SK-N-SH (cell line): ENCODE results near the gene DCDC1. TPM values are rescaled to one million over a fixed set of nuclear protein-coding genes. Genes with fewer than 3 reads are reported as not detected.
A peak's percentile ranks its signal among the peaks of the same experiment; 100 is the strongest.

Experiments used
- CTCF ChIA-PET: fragments of 300-600, 350-600 bp; formaldehyde crosslinking; extraction: SDS; loops from one replicate; lab custom pipeline; 2021; lab: Yijun Ruan, JAX
- POLR2A ChIA-PET: fragments of 350-600 bp; sonication (Branson Sonifier 250); formaldehyde crosslinking; extraction: SDS; loops from one replicate; lab custom pipeline; 2020; ENCODE audit warnings: antibody characterized with exemption, inconsistent platforms; lab: Yijun Ruan, JAX
- DNase-seq: peaks from one replicate; pipeline ENCODE4 v3.0.0; 2012
- H2AFZ ChIP-seq: fragments of 200-600 bp; sonication (generic); 2 replicates; pipeline ENCODE4 v1.8.1; 2016; ENCODE audit warnings: antibody characterized with exemption, mild to moderate bottlenecking, low read depth
- H3F3A ChIP-seq: fragments of 200-600 bp; sonication (generic); replicated peaks from 2 replicates; pipeline ENCODE3; 2016; ENCODE audit warnings: antibody characterized with exemption, mild to moderate bottlenecking; ENCODE audit not compliant: insufficient read depth
- H3K27ac ChIP-seq, 2 experiments: fragments of 200-500 bp in 1 of 2; fragments of 200-600 bp in 1 of 2; sonication (Bioruptor generic) in 1 of 2; sonication (generic), shearing (Covaris generic) in 1 of 2; 2 replicates each; pipeline versions ENCODE4 v1.5.1 to v1.6.1; 2014 to 2016; ENCODE audit warnings: low read depth in 2 of 2, inconsistent platforms in 1 of 2, low read length in 1 of 2, mild to moderate bottlenecking in 1 of 2, mixed read lengths in 1 of 2
- H3K27me3 ChIP-seq: fragments of 200-600 bp; sonication (generic), shearing (Covaris generic); 2 replicates; pipeline ENCODE4 v1.6.1; 2016; ENCODE audit warnings: mixed run types; ENCODE audit not compliant: insufficient read depth
- H3K36me3 ChIP-seq, 2 experiments: fragments of 200-500 bp in 1 of 2; fragments of 200-600 bp in 1 of 2; sonication (Bioruptor generic) in 1 of 2; sonication (generic) in 1 of 2; replicated peaks in 1 of 2; 2 replicates each; pipeline versions ENCODE3 to v1.5.1; 2014 to 2016; ENCODE audit warnings: low read length in 1 of 2, mild to moderate bottlenecking in 1 of 2; ENCODE audit not compliant: insufficient read depth in 2 of 2, control insufficient read depth in 1 of 2
- H3K4me1 ChIP-seq, 2 experiments: fragments of 200-500 bp in 1 of 2; fragments of 200-600 bp in 1 of 2; sonication (Bioruptor generic) in 1 of 2; sonication (generic), shearing (Covaris generic) in 1 of 2; 2 replicates each; pipeline versions ENCODE4 v1.5.1 to v1.6.1; 2014 to 2016; ENCODE audit warnings: low read depth in 1 of 2, low read length in 1 of 2, mixed run types in 1 of 2; ENCODE audit not compliant: insufficient read depth in 2 of 2, control insufficient read depth in 1 of 2
- H3K4me2 ChIP-seq: fragments of 200-600 bp; sonication (generic), shearing (Covaris generic); 2 replicates; pipeline ENCODE4 v1.6.1; 2017; ENCODE audit warnings: mixed run types
- H3K4me3 ChIP-seq, 2 experiments: fragments of 200-500 bp in 1 of 2; fragments of 200-600 bp in 1 of 2; sonication (Bioruptor generic) in 1 of 2; sonication (generic), shearing (Covaris generic) in 1 of 2; 2 replicates each; pipeline versions ENCODE4 v1.5.1 to v1.8.1; 2014 to 2016; ENCODE audit warnings: low read depth in 2 of 2, inconsistent platforms in 1 of 2, low read length in 1 of 2, mild to moderate bottlenecking in 1 of 2, mixed read lengths in 1 of 2, moderate library complexity in 1 of 2
- H3K79me2 ChIP-seq: fragments of 200-600 bp; sonication (generic); 2 replicates; pipeline ENCODE4 v1.8.1; 2017; ENCODE audit warnings: mild to moderate bottlenecking; ENCODE audit not compliant: insufficient read depth
- H3K9ac ChIP-seq: fragments of 200-600 bp; sonication (generic); 2 replicates; pipeline ENCODE4 v1.6.1; 2017; ENCODE audit warnings: mixed run types
- H3K9me2 ChIP-seq: fragments of 200-600 bp; sonication (generic); 2 replicates; pipeline ENCODE4 v1.6.1; 2017; ENCODE audit warnings: mixed run types
- H3K9me3 ChIP-seq: fragments of 200-600 bp; sonication (generic); 2 replicates; pipeline ENCODE4 v1.6.1; 2017; ENCODE audit warnings: mixed run types, mild to moderate bottlenecking, moderate library complexity
- H4K20me1 ChIP-seq: fragments of 200-600 bp; sonication (generic); 2 replicates; pipeline ENCODE4 v1.6.1; 2017; ENCODE audit warnings: mild to moderate bottlenecking, mixed run types; ENCODE audit not compliant: insufficient read depth
- CHD2 ChIP-seq: fragments of 150-350 bp; IDR thresholded peaks from 2 replicates; pipeline ENCODE4 v1.6.1; 2018; ENCODE audit warnings: low read length; ENCODE audit not compliant: partially characterized antibody
- CTCF ChIP-seq: fragments of 200-600 bp; sonication (generic); IDR thresholded peaks from 2 replicates; pipeline ENCODE4 v1.6.1; 2017; ENCODE audit warnings: antibody characterized with exemption, mild to moderate bottlenecking, moderate library complexity
- ELF1 ChIP-seq: IDR thresholded peaks from 2 replicates; pipeline ENCODE4 v1.4.0; 2012
- EZH2phosphoT487 ChIP-seq: fragments of 200-600 bp; sonication (generic); IDR thresholded peaks from 2 replicates; pipeline ENCODE4 v1.6.1; 2017; ENCODE audit warnings: low read depth, mixed run types, mild to moderate bottlenecking, antibody characterized with exemption, moderate library complexity, borderline replicate concordance
- FOXM1 ChIP-seq: IDR thresholded peaks from 2 replicates; pipeline ENCODE4 v1.4.0; 2012; ENCODE audit warnings: low read depth, mild to moderate bottlenecking
- GATA2 ChIP-seq: sonication (generic); formaldehyde crosslinking; IDR thresholded peaks from 2 replicates; pipeline ENCODE4 v1.5.0; 2020; ENCODE audit warnings: mild to moderate bottlenecking, missing genetic modification reagents
- JUND ChIP-seq: IDR thresholded peaks from 2 replicates; pipeline ENCODE4 v1.4.0; 2012
- MEF2A ChIP-seq: IDR thresholded peaks from 2 replicates; pipeline ENCODE4 v1.4.0; 2012; ENCODE audit warnings: low read depth, borderline replicate concordance
- MXI1 ChIP-seq: IDR thresholded peaks from 2 replicates; pipeline ENCODE4 v1.6.1; 2012; ENCODE audit warnings: mild to moderate bottlenecking, low read depth, low read length, improper control_type of control experiment
- NFIC ChIP-seq: IDR thresholded peaks from 2 replicates; pipeline ENCODE4 v1.4.0; 2012; ENCODE audit warnings: borderline replicate concordance
- PBX3 ChIP-seq: IDR thresholded peaks from 2 replicates; pipeline ENCODE4; 2012
- RAD21 ChIP-seq: IDR thresholded peaks from 2 replicates; pipeline ENCODE4 v1.6.1; 2012; ENCODE audit warnings: mild to moderate bottlenecking, low read length
- SMC3 ChIP-seq: IDR thresholded peaks from 2 replicates; pipeline ENCODE4 v1.6.1; 2012; ENCODE audit warnings: low read depth, low read length, improper control_type of control experiment
- TAF1 ChIP-seq: IDR thresholded peaks from 2 replicates; pipeline ENCODE4 v1.6.1; 2012; ENCODE audit warnings: low read depth, mild to moderate bottlenecking, low read length, moderate library complexity, borderline replicate concordance
- TCF12 ChIP-seq: IDR thresholded peaks from 2 replicates; pipeline ENCODE4 v1.4.0; 2012
- WGBS: methylation state at CpG from one replicate; pipeline ENCODE4 v1.1.6; 2017; ENCODE audit warnings: low lambda C conversion rate; 5-methylcytosine and 5-hydroxymethylcytosine counted together
- polyA plus RNA-seq, 3 experiments: library from polyadenylated mRNA; depleted of rRNA; stranded (reverse); fragments of >200 nt; gene quantifications; 2 replicates each; pipeline ENCODE4 v1.2.3, GENCODE V29; 2012
- TF ChIP-seq, protein P1 (sequence below): fragments of 150-350 bp; IDR thresholded peaks from 2 replicates; pipeline ENCODE4 v1.6.1; 2016; ENCODE audit warnings: mild to moderate bottlenecking, low read depth, low read length

DCDC1 gene
- polyA plus RNA-seq, 1 of the 3 experiments (the other 2 are of a cell fraction), result 0.12 TPM

- Histone ChIP-seq H3K27ac (no peak overlapping the region), H3K27me3 (no peaks in the 10 kb centered on the region), H2AFZ (no peak overlapping the region), H3K4me1 (peaks cover 0 to 2% of the 10 kb centered on the region in 2 experiments; a peak in 1 of 4 replicates), H3K36me3 (no peaks in the 10 kb centered on the region), H4K20me1 (no peaks in the 10 kb centered on the region), H3K9me2 (no peaks in the 10 kb centered on the region), H3F3A (no peaks in the 10 kb centered on the region), H3K4me2 (no peak overlapping the region), H3K79me2 (no peaks in the 10 kb centered on the region), H3K4me3 (no peak overlapping the region), H3K9me3 (no peaks in the 10 kb centered on the region), H3K9ac (no peak overlapping the region)
- no peak for TF ChIP-seq ELF1
- no peak for TF ChIP-seq MXI1
- TF ChIP-seq PBX3, result no peak
- TF ChIP-seq FOXM1, result no peak
- TF ChIP-seq EZH2phosphoT487, result no peak
- TF ChIP-seq CTCF, result no peak
- TF ChIP-seq CHD2, result no peak
- no peak for DNase-seq
- ChIA-PET CTCF (interaction anchor here (0.6 to 2.2 kb wide), 3 partner anchors 18 to 809 kb away, joined by 3 to 11 read pairs (median 3); no protein-coding TSS in a partner anchor), POLR2A (no interaction called here)
- 24% methylated on average over 1 of the region's 1 CpG for WGBS
Observed at GRCh38 chr11:31243706-31244105, 125.8 kb downstream of the DCDC1 start.

DNA sequence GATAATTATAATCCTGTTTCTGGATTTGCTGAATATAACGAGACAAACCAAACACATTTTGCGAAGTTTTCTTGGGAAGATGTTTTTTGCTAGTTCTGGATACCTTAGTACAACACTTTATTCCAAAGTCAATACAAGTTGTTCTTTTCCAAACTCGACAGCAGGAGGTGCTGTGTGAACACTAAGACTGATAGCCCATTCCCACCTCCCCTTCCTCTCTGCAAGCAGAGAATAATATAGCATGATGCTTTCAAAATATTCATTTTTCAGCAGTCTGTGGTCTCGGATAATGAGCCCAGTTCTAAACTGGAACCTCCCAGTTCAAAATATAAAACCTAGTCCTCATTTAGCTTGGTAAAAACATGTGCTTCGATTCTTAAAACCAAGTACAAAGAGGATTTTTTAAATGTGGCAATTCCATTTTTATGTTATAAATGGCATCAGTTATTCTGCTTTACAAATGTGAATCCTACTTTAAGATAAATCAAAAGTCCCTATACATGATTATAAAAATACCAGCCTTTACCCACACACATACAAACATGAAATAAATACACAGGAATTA lies 129.1 kb downstream of the DCDC1 start:
- H2AFZ ChIP-seq, result no peak overlapping the region
- WGBS, result 7% methylated on average over 5 of the region's 5 CpGs
- DNase-seq, result peak; percentile 14
- H3K9me3 ChIP-seq, result no peaks in the 10 kb centered on the region
- no peak overlapping the region; a peak in 1 of 4 replicates for H3K4me3 ChIP-seq
- POLR2A ChIA-PET, result no interaction called here
- no peaks in the 10 kb centered on the region for H3K27me3 ChIP-seq
- H3K36me3 ChIP-seq, result no peaks in the 10 kb centered on the region
- no peaks in the 10 kb centered on the region for H3F3A ChIP-seq
- no peak overlapping the region for H3K4me2 ChIP-seq
- no peak overlapping the region for H3K27ac ChIP-seq
- CTCF ChIA-PET, result interaction anchor here (0.6 to 7.1 kb wide), 25 partner anchors 9 to 936 kb away, joined by 3 to 43 read pairs (median 3); no protein-coding TSS in a partner anchor
- H3K9me2 ChIP-seq, result no peaks in the 10 kb centered on the region
- H4K20me1 ChIP-seq, result no peaks in the 10 kb centered on the region
- H3K79me2 ChIP-seq, result no peaks in the 10 kb centered on the region
- H3K4me1 ChIP-seq, result peaks cover 0 to 14% of the 10 kb centered on the region in 2 experiments; a peak in 1 of 4 replicates
- no peak overlapping the region for H3K9ac ChIP-seq
- peak; percentile 78 for TF ChIP-seq RAD21
- TF ChIP-seq JUND, result no peak
- peak; percentile 70 for TF ChIP-seq CTCF
- TF ChIP-seq PBX3, result no peak
- TF ChIP-seq MXI1, result no peak
- TF ChIP-seq MEF2A, result no peak
- peak; percentile 42; the same call in 1 of the 2 replicates for TF ChIP-seq SMC3
- TF ChIP-seq, protein P1, sequence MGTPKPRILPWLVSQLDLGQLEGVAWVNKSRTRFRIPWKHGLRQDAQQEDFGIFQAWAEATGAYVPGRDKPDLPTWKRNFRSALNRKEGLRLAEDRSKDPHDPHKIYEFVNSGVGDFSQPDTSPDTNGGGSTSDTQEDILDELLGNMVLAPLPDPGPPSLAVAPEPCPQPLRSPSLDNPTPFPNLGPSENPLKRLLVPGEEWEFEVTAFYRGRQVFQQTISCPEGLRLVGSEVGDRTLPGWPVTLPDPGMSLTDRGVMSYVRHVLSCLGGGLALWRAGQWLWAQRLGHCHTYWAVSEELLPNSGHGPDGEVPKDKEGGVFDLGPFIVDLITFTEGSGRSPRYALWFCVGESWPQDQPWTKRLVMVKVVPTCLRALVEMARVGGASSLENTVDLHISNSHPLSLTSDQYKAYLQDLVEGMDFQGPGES, result no peak
- no peak for TF ChIP-seq TCF12
- TF ChIP-seq GATA2 (CRISPR knock-in tag), result no peak
- TF ChIP-seq TAF1, result no peak
- no peak for TF ChIP-seq CHD2
- TF ChIP-seq ELF1, result no peak
- TF ChIP-seq NFIC, result no peak
